ENCODE results near the gene LARP4. TPM values are rescaled to one million over a fixed set of nuclear protein-coding genes. Genes with fewer than 3 reads are reported as not detected.
A peak's percentile ranks its signal among the peaks of the same experiment; 100 is the strongest.
"Not testable (repeated sequence)": the region's sequence is repeated elsewhere in the genome, so short reads cannot be mapped to it uniquely, and the experiment has no call there.

The LARP4 gene
- total RNA-seq, 1 donor from 2014 or later: 40.9 TPM

DNA sequence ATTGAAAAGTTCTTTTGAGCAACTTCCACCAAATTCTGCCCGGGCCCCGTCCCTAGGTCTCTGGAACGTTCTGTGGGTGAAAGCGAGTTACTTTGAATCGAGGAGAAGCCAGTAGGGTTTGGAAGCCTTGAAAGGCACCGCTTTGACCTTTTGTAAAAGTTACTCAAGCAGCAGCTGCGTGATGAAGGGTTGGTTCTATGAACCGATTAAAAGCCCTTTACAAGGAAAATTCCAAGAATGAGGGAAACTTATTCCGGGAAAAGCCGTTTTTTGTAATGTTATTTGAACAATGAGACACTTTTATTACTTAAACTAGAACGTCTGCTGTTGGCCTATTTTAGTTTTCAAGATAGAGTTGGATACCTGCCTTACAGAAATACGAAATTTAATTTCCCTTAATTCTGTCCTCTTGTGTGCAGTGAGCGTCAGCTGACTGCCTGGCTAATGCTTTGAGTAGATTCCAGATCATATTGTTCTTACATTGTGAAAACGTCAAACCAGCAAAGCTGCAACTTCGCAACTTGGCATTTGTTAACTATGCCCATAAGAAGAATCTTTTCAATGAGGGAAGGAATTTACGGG is 906 bp downstream of the LARP4 start:
- peak; percentile 67 to 68 for DNase-seq (ENCODE audit: low read depth in 2 of 2)

DNA sequence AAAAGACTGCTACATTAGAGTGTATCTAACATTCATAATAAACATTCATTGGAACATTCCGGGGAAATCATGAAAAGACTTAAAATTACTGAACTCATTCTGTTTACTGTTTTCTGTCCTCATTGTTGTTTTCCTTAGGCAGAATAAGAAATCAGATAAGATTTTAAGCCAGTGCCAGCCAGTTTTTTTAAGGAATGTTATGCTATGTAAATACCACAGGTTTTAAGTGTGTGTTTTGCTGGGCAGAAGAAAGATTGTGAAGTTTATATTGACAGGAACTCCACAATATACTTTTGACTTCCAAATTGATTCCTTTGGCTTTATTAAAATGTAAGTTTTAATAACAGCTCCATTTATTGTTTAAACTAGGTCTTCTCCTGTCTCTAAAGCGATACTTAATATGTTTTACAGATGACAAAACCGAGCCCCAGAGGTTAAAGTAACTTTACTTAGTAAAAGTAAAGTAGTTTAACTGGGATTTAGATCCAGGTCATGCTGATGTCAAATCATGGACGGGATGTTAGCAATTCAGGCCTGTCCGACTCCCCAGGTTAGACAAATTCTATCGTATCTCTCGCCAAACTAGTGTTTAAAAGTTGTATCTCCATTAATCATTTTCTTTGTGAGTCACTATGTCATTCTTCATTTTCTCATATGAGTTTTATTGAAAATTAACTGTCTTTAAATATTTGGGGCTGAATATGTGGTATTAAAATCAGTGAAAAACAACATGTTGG is 1.7 kb downstream of the LARP4 start:
- peak; percentile 28 to 42 for DNase-seq (ENCODE audit: low read depth in 2 of 2)

DNA sequence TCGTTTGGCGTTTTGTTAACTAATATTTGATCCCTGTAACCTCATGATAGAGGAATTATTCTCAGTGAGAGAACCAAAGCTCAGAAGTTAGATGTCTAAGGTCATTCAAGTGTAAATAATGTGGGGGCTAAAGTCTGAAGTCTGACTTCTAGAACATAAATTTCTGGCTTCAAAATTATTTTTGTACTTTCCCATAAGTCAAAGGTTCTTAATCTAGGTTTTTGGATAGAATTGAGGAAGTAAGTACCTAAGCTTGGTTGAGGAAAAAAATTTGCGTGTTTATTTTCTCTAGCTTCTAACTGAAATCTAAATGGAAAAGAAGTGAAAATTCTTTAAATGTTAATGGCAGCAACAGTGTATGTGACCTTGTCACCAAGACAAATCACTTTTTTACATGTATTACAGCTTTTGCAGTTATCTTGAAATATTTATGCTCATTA is 2.3 kb downstream of the LARP4 start:
- DNase-seq (ENCODE audit: low read depth in 2 of 2): no peak

DNA sequence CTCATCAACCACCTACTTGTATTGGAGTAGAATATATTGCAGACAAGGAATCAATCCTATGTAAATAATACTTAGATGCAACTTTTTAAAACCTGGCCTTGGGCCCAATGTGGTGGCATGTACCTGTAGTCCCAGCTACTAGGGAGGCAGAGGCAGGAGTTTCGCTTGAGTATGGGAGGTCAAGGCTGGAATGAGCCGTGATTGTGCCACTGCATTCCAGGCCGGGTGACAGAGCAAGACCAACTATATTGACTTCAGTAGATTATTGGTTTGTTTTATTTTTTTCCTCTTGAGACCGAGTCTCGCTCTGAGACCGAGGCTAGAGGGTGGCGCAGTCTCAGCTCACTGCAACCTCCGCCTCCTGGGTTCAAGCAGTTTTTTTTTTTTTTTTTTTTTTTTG is 3.6 kb downstream of the LARP4 start:
- DNase-seq (ENCODE audit: low read depth in 2 of 2): no peak

DNA sequence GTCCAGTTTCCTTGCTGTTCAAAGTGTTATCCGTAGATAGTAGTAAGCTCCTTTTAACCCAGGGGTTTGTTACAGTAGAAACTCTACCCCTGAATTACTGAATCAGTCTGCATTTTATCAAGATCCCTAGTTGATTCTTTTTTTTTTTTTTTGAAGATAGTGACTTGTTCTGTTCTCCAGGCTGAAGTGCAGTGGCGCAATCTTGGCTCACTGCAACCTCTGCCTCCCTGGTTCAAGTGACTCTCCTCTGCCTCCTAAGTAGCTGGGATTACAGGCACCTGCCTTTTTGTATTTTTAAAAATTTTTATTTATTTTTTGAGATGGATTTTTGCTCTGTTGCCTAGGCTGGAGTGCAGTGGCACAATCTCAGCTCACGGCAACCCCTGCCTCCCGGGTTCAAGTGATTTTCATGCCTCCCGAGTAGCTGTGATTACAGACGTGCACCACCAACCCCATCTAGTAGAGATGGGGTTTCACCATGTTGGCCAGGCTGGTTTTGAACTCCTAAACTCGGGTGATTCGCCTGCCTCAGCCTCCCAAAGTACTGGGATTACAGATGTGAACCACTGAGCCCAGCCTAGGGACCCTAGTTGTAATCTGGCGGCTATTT is 10.5 kb downstream of the LARP4 start:
- no peak for DNase-seq (ENCODE audit: low read depth in 2 of 2)

DNA sequence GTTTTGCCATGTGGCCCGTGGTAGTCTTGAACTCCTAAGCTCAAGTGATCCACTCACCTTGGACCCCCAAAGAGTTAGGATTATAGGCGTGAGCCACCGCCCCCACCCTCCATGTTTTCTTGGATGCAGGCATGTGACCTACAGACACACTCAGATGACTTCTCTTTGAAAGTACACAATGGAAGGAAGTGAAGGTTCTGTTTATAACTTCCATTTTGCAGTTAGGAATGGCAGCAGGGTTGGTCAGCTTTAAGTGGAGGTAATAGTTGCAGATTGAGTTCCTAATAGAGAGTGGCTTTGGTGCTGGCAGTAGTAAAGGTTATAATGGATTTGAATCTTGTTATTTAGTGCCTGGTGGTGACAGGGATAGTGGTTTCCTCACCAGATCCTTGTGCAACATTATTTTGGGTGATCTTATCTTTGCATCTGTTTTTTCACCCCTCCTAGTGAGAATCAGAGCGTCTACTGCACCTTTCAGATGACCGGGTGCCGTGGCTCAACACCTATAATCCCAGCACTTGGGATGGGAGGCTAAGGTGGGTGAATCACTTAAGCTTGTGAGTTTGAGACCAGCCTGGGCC is 15.3 kb downstream of the LARP4 start:
- peak; percentile 7 to 64 for DNase-seq (ENCODE audit: low read depth in 2 of 2)

DNA sequence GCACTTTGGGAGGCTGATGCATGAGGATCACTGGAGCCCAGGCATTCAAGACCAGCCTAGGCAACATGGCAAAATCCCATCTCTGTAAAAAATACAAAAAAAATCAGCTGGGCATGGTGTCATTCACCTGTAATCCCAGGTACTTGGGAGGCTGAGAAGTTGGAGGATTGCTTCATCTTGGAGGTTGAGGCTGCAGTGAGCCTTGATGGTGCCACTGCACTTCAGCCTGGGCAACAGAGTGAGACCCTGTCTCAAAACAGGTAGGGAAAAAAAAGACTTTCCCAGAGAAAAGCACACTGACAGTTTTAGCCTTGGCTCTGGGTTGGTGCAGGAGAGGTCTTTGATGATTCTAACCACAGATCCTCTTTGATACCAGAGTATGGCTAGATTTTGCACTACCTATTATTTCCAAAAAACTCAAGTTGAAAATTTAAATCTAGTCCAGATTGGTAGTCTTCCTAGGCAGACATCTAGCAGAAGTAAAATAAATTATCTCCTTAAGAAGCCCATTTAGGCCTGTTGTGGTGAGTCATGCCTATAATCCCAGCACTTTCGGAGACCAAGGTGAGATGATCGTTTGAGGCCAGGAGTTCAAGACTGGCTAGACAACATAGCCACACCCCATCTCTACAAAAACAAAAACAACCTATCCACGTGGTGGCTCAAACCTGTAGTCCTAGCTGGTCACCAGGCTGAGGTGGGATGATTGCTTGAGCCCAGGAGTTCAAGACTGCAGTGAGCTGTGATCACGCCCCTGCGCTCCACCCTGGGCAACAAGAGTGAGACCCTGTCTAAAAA is 18.6 kb downstream of the LARP4 start:
- no peak for DNase-seq (ENCODE audit: low read depth in 2 of 2)

DNA sequence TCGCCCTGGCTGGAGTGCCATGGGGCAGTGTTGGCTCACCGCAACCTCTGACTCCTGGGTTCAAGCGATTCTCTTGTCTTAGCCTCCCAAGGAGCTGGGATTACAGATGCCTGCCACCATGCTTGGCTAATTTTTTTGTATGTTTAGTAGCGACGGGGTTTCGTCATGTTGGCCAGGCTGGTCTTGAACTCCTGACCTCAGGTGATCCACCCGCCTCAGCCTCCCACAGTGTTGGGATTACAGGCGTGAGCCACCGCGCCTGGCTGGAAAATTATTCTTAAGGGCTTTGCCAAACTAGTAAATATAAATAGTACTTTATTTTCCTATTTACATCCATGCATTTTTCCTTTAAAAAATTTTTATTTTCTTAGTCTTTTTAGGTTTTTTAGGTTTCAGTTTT is 22.2 kb downstream of the LARP4 start:
- DNase-seq (ENCODE audit: low read depth in 2 of 2): not testable (repeated sequence)

DNA sequence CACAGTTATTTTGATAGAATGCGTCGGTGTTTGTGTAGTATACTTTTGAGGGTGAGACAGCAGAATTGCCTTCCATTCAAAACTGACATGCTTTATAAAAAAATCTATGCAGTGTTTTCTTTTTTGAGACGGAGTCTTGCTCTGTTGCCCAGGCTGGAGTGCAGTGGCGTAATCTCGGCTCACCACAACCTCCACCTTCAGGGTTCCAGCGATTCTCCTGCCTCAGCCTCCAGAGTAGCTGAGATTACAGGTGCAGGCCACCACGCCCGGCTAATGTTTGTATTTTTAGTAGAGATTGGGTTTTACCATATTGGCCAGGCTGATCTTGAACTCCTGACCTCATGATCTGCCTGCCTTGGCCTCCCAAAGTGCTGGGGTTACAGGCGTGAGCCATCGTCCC is 22.7 kb downstream of the LARP4 start:
- DNase-seq (ENCODE audit: low read depth in 2 of 2): not testable (repeated sequence)

DNA sequence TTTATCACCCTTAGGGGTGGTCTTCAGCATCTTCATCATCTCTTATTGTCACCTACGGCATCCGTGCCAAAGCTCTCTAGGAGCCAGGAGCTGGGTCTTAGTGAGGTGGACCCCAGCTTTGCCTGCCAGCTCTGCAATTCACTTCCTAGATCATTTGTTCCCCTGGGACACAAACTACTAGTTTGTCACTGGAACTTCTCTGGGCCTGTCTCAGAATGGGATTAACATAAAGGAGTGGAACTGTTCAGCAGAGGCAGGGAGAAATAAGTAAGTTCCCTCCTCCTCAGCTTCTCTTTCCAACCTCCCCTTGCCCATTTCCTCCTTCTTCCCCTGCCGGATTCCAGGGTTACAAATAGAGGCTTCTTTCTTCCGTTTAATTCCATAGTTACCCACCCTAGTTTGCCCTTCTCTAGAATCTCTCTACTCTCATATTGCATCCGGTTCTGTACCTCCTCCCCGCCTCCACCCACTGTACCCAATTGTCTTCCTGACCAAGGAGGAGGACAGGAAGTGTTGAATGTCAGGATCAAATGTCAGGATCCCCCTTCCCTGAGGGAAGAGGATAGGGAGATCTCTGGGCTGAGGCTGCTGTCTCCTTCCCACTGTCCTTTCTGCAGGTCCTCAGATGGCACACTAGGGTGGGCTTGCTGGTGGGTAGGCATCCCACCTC is 25.0 kb downstream of the LARP4 start:
- DNase-seq (ENCODE audit: low read depth in 2 of 2): peak in 1 of 2 donors; percentile 28

DNA sequence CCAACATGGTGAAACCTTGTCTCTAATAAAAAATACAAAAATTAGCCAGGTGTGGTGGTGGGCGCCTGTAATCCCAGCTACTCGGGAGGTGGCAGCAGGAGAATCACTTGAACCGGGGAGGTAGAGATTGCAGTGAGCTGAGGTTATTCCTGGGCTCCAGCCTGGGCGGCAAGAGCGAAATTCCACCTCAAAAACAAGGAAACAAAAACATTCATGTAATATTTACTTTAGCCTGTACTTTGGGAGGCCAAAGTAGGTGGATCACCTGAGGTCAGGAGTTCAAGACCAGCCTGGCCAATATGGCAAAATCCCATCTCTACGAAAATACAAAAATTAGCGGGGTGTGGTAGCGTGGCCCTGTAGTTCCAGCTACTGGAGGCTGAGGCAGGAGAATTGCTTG is 31.0 kb downstream of the LARP4 start:
- DNase-seq (ENCODE audit: low read depth in 2 of 2): not testable (repeated sequence)

DNA sequence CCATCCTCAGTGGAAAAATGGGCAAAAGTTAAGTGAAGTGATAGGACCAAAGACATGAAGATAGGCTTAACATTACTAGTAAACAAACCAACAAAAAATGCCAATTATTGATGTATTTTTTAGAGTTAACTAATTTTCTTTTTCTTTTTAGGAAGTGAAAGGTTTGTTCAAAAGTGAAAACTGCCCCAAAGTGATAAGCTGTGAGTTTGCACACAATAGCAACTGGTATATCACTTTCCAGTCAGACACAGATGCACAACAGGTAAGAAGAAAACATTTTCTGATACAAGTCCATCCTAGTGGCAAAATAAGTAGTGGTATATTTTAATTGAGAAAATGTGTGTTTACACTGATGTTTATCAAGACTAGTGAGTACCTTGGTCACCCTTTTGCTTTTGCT is 39.6 kb downstream of the LARP4 start:
- DNase-seq (ENCODE audit: low read depth in 2 of 2): no peak

DNA sequence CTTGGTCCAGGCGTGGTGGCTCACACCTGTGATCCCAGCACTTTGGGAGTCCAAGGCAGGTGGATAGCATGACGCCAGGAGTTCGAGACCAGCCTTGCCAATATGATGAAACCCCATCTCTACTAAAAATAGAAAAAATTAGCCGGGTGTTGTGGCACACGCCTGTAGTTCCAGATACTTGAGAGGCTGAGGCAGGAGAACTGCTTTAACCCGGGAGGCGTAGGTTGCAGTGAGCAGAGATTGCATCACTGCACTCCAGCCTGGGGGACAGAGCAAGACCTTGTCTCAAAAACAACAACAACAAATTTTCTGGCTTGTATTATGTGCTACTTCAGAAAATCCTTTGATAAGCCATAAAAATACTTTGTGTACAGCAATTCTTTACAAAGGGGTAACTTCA is 41.1 kb downstream of the LARP4 start:
- no peak for DNase-seq (ENCODE audit: low read depth in 2 of 2)

DNA sequence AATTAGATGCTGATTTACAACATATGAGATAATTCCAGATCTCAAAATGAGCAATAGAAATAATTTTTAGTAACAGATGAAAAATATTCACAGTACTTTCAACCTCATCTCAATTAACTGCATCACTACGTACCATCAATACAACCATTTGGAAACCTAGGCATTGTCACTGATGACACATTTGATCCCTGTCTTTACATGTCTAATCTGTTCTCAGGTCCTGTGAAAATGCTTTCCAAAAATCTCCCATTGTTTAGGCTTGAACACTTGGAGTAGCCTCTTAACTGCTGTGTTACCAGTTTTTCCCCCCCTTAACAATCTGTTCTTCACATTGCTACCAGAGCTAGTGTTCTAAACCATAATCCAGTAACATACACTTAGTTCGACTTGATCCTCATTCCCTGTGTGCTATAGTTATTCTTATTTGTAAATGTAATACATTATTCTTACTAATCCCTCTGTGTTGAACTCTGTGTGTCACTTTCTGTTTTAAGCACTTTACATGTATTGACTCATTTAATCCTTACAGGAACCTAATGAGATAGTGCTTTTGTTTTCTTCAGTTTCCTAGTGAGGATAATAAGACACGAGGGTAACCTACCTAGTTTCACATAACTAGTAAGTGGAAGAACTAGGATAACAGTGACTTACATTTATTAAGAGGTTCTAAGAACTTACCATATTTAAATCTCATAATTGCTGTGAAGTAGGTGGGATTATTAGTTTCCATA is 41.7 kb downstream of the LARP4 start:
- peak in 1 of 2 donors; percentile 31 for DNase-seq (ENCODE audit: low read depth in 2 of 2)

DNA sequence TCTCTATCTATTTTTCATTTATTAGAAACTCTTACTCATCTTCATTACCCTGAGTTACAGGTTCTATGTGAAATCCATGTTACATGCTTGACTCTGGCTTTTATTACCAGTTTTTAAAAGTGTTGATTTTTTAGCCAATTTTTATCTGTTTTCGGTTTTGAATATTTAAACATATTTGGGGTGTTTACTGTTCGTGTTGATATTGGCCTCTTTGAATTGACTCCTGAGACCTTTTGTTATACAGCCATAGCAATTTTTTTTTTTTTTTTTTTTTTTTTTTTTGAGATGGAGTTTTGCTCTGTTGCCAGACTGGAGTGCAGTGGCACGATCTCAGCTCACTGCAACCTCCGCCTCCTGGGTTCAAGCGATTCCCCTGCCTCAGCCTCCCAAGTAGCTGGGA is 49.0 kb downstream of the LARP4 start:
- not testable (repeated sequence) for DNase-seq (ENCODE audit: low read depth in 2 of 2)

DNA sequence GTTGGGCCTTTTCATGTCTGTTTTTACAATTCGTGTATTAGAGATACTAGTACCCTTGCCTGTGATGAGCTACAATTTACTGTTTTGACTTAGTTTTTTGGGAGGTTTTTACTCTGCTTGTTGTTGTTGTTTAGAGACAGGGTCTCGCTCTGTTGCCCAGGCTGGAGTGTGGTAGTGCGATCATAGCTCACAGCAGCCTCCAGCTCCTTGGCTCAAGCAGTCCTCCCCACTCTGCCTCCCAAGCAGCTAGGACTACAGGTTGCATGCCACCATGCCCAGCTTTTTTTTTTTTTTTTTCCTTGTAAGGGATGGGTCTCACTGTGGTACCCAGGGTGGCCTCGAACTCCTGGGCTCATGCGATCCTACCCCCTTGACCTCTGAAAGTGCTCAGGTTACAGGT is 52.1 kb downstream of the LARP4 start:
- no peak for DNase-seq (ENCODE audit: low read depth in 2 of 2)

DNA sequence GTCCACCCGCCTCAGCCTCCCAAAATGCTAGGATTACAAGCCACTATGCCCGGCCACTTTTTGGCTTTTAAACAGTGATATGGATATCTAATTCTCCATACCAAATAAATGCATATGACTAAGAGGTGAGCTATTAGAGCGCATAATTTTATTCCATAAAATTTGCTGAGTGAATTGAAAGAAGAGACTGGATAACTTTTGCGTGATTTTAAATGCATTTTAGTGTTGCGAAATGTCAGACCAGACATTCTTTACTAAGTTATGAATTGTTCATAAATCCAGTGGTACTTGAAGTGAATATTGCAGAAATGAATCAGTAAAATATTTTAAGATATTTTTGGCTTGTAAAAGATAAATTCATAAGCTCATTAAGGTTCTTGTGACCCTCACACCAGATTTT is 53.2 kb downstream of the LARP4 start:
- no peak for DNase-seq (ENCODE audit: low read depth in 2 of 2)

DNA sequence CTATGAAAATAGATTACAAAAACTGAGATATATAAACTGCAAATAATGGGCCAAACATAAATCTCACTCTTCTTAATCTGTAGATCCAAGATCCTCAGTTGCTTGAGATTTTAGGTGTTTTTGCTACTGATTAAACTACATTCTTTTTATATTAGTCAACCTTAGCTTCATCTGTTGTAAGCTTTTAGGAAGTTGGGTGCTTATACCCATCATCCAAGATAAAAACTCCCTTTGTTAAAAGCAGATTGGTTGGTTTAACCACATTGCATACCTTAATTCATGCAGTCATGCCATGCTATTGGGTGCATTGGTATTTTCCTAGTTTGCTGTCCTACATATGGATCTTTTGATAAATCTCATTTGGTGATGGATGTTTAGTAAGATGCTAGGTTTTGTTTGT is 57.9 kb downstream of the LARP4 start:
- DNase-seq (ENCODE audit: low read depth in 2 of 2): no peak

DNA sequence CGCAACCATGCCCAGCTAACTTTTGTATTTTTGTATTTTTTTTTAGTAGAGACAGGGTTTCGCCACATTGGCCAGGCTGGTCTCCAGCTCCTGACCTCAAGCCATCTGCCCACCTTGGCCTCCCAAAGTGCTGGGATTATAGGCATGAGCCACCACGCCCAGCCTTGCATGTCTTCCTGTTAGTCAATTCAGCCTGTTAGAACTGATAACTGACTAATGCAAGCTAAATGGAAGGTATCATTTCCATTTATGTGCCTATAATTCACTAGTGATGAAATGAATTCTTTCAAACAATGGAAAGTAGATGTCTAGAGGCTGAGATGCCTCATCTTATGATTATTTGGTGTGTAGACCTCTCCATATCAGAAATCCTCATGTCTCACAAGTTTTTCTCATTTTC is 66.8 kb downstream of the LARP4 start:
- DNase-seq (ENCODE audit: low read depth in 2 of 2): no peak

DNA sequence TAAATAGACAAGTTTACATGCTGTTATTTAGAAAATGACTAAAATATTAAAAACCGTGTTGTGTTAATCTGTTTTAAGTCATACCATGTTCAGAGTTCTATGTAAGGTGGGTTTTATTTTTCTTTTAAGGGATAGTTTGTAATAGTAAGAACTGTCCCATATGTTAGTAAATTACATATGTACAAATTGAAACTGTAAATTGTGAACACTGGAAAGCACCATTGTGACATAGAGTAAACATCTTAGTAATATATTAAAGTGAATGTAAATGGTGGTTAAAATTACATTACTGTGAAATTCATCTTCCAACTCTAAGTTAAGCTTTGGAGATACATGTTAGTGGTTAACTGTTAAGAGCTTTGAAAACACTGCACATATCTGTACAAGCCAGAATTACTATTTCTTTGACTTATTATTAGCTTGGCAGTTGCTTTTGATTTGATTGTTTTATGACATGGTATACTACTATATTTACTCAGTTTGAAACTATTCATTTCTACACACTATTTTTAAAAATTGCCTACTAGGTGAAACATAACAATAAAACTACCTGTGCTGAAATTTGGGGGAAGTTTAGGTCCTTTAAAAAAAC is 76.7 kb downstream of the LARP4 start:
- DNase-seq (ENCODE audit: low read depth in 2 of 2): no peak

All from lung microvascular endothelial cell (primary cell).